Fibroblast of pulmonary artery (primary cell): Measurements from ENCODE around the gene TOPBP1.
A peak's percentile ranks its signal among the peaks of the same experiment; 100 is the strongest.

Experiments
- DNase-seq: peaks from one replicate; pipeline ENCODE4 v3.0.0-alpha.2; 2010; ENCODE audit warnings: low read depth
- H3K4me3 ChIP-seq: replicated peaks from 2 replicates; pipeline ENCODE4 v1.5.1; 2011; ENCODE audit warnings: low read depth, mild to moderate bottlenecking, control low read depth, low read length, moderate library complexity
- TF ChIP-seq, protein P1 (sequence below): IDR thresholded peaks from 2 replicates; pipeline ENCODE4 v1.5.1; 2011; ENCODE audit warnings: mild to moderate bottlenecking, control low read depth, low read length, inconsistent platforms; ENCODE audit errors: missing control alignments

The TOPBP1 gene

GRCh38 chr3:133573054-133573628 lies 88.6 kb downstream of the TOPBP1 start:
- TF ChIP-seq, protein P1, sequence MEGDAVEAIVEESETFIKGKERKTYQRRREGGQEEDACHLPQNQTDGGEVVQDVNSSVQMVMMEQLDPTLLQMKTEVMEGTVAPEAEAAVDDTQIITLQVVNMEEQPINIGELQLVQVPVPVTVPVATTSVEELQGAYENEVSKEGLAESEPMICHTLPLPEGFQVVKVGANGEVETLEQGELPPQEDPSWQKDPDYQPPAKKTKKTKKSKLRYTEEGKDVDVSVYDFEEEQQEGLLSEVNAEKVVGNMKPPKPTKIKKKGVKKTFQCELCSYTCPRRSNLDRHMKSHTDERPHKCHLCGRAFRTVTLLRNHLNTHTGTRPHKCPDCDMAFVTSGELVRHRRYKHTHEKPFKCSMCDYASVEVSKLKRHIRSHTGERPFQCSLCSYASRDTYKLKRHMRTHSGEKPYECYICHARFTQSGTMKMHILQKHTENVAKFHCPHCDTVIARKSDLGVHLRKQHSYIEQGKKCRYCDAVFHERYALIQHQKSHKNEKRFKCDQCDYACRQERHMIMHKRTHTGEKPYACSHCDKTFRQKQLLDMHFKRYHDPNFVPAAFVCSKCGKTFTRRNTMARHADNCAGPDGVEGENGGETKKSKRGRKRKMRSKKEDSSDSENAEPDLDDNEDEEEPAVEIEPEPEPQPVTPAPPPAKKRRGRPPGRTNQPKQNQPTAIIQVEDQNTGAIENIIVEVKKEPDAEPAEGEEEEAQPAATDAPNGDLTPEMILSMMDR: no peak
- peak; percentile 100 for DNase-seq
- peak overlapping the region; percentile 84 for H3K4me3 ChIP-seq

- peak; percentile 60 for DNase-seq
- TF ChIP-seq, protein P1: no peak
Measured at GRCh38 chr3:133572158-133573053, 89.3 kb downstream of the TOPBP1 start.

GRCh38 chr3:133570937-133571320 lies 90.8 kb downstream of the TOPBP1 start:
- no peak overlapping the region for H3K4me3 ChIP-seq
- peak; percentile 25 for DNase-seq
- TF ChIP-seq, protein P1: no peak

More at GRCh38 chr3:133572158-133573053, 89.3 kb downstream of the TOPBP1 start:
- peak overlapping the region; percentile 41 for H3K4me3 ChIP-seq

GRCh38 chr3:133570139-133570936 lies 91.4 kb downstream of the TOPBP1 start:
- no peak overlapping the region for H3K4me3 ChIP-seq

DNA sequence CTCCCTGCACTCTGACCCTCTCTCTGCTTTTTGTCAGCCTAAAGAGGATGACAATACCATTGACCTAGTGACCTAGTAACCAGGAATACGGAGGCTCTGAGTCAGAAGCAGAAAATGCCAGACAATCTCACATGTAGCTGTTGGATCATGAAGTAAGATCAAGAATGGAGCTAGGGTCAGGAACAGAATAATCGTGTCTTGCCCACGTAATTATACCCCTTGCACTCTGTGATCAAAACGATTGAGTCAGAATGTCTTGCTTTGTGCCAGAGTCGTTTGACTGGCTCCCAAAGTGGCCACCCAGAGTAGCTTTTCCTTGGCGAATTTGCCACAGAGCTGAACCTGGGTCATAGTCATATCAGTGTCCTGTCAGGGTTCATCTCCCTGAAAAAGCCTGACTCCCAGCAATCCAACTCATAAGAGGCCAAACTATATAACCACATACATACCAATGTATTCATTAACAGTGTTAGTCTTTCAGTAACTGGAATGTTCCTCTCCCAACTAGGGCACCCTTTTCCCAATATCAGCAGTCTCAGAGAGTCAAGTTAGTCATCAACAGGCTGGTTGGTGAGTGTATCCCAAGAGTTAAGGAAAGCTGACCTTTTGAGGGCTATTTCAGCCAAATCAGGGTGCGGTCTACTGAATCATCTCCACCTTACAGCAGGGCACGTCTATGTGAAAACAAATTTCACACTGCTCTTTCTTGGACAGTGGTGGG lies 93.3 kb downstream of the TOPBP1 start:
- no peak overlapping the region for H3K4me3 ChIP-seq
- TF ChIP-seq, protein P1: no peak
- peak; percentile 65 for DNase-seq

More at GRCh38 chr3:133570139-133570936, 91.4 kb downstream of the TOPBP1 start:
- TF ChIP-seq, protein P1: no peak
- peak; percentile 93 for DNase-seq

- TF ChIP-seq, protein P1: no peak
- H3K4me3 ChIP-seq: no peak overlapping the region
- no peak for DNase-seq
Measured at GRCh38 chr3:133563816-133564215, 97.9 kb downstream of the TOPBP1 start.
